ENCODE measurements around the gene TRAF1.

DNA sequence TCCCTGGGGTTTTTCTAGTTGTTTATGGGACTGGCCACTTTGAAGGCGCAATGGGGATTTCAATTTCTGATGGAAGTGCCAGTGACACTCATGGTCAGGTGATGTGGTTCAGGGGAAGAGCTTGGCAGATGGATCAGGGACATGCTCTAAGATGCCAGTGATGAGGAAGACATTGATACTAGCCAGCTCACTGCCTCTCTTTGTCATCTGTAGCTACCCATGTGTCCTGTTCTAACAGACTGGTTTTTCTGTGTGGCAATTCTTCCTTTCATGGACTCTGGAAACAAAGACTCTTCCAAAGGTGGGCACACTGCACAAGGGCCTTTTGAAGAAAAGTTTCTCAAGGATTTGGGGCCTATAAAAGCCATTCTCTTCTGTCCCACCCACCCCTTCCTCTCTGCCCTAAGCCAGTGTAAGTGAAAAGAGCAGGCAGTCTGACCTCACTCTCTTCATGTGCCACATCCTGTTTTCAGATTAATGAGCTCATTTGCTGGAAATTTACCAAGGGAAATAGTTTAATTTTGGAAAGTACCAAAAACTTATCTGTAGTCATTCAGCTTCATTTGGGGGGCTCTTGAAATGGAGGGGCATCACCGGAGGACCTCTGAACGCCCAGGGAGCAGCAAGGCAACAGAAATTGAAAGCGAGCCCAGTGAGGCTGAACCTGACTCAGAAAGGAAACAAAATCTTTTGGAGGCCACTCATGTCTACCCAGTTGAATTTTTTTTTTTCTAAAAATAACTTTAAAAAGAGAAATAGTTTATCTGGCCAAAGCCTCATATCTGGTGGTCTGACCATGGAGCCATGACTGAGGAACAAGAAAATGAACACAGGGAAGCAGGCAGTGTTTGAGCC lies 4.9 kb upstream of the TRAF1 start:
- TF ChIP-seq, protein P1, sequence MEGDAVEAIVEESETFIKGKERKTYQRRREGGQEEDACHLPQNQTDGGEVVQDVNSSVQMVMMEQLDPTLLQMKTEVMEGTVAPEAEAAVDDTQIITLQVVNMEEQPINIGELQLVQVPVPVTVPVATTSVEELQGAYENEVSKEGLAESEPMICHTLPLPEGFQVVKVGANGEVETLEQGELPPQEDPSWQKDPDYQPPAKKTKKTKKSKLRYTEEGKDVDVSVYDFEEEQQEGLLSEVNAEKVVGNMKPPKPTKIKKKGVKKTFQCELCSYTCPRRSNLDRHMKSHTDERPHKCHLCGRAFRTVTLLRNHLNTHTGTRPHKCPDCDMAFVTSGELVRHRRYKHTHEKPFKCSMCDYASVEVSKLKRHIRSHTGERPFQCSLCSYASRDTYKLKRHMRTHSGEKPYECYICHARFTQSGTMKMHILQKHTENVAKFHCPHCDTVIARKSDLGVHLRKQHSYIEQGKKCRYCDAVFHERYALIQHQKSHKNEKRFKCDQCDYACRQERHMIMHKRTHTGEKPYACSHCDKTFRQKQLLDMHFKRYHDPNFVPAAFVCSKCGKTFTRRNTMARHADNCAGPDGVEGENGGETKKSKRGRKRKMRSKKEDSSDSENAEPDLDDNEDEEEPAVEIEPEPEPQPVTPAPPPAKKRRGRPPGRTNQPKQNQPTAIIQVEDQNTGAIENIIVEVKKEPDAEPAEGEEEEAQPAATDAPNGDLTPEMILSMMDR (IDR thresholded peaks at IDR 0.05; ENCODE audit: low read depth, low read length) = no peak
- no peak for TF ChIP-seq EZH2phosphoT487 (IDR thresholded peaks at IDR 0.05; ENCODE audit: low read depth)
